GM19438 (cell line): ENCODE data around the gene EEPD1.
"Not testable (repeated sequence)": the region's sequence is repeated elsewhere in the genome, so short reads cannot be mapped to it uniquely, and the experiment has no call there.

Experiments used
- ATAC-seq: cut with Tn5 transposase; IDR thresholded peaks from one replicate; pipeline ENCODE4 v1.9.1; 2021; ENCODE audit warnings: low read depth; ENCODE audit not compliant: unreplicated experiment

EEPD1 gene

GRCh38 chr7:36128448-36129047 is 24.5 kb upstream of the EEPD1 start:
- no peak for ATAC-seq

GRCh38 chr7:36129048-36129534 is 24.0 kb upstream of the EEPD1 start:
- no peak for ATAC-seq

GRCh38 chr7:36130236-36130945 is 22.7 kb upstream of the EEPD1 start:
- ATAC-seq, result no peak

- no peak for ATAC-seq
Observed at GRCh38 chr7:36131026-36131425, 22.0 kb upstream of the EEPD1 start.

- ATAC-seq, result no peak
Observed at GRCh38 chr7:36131499-36131898, 21.6 kb upstream of the EEPD1 start.

- ATAC-seq, result no peak
Observed at GRCh38 chr7:36132012-36132411, 21.0 kb upstream of the EEPD1 start.

GRCh38 chr7:36135700-36136099 is 17.4 kb upstream of the EEPD1 start:
- ATAC-seq, result no peak

GRCh38 chr7:36137258-36137657 is 15.8 kb upstream of the EEPD1 start:
- ATAC-seq, result no peak

GRCh38 chr7:36137754-36138153 is 15.3 kb upstream of the EEPD1 start:
- no peak for ATAC-seq

- no peak for ATAC-seq
Observed at GRCh38 chr7:36138209-36138608, 14.8 kb upstream of the EEPD1 start.

GRCh38 chr7:36141351-36141750 is 11.7 kb upstream of the EEPD1 start:
- ATAC-seq, result no peak

- ATAC-seq, result no peak
Observed at GRCh38 chr7:36141850-36142249, 11.2 kb upstream of the EEPD1 start.

- no peak for ATAC-seq
Observed at GRCh38 chr7:36144189-36144588, 8.9 kb upstream of the EEPD1 start.

GRCh38 chr7:36145686-36146085 is 7.4 kb upstream of the EEPD1 start:
- ATAC-seq, result no peak

- no peak for ATAC-seq
Observed at GRCh38 chr7:36147361-36147760, 5.7 kb upstream of the EEPD1 start.

- no peak for ATAC-seq
Observed at GRCh38 chr7:36148422-36149065, 4.5 kb upstream of the EEPD1 start.

GRCh38 chr7:36149240-36149639 is 3.8 kb upstream of the EEPD1 start:
- not testable (repeated sequence) for ATAC-seq

- ATAC-seq, result no peak
Observed at GRCh38 chr7:36149694-36150452, 3.2 kb upstream of the EEPD1 start.

GRCh38 chr7:36151921-36152755 is 916 bp upstream of the EEPD1 start:
- no peak for ATAC-seq

- peak; percentile 6 for ATAC-seq
Observed at GRCh38 chr7:36153571-36154097, 580 bp downstream of the EEPD1 start.
